ENCODE measurements around the gene ZNF511.

- TF ChIP-seq GATA2 (IDR thresholded peaks at IDR 0.05; ENCODE audit: low read depth, low read length) (no peak), GATA3 (IDR thresholded peaks at IDR 0.05; ENCODE audit: low read depth, low read length) (no peak)
Observed at GRCh38 chr10:133329491-133330202, 20.9 kb downstream of the ZNF511 start.

Data from SH-SY5Y (cell line).